H1 (cell line): ENCODE results near the gene FGF14. TPM values are rescaled to one million over a fixed set of nuclear protein-coding genes. Genes with fewer than 3 reads are reported as not detected.

ENCODE experiments used
- CTCF ChIA-PET: fragments of 300-600 bp; sonication (Branson Sonifier 250); formaldehyde crosslinking; loops from one replicate; lab custom pipeline; 2021; ENCODE audit not compliant: partially characterized antibody; lab: Charles Lee
- POLR2A ChIA-PET: fragments of 300-600 bp; sonication (Branson Sonifier 250); formaldehyde crosslinking; loops from one replicate; lab custom pipeline; 2021; ENCODE audit warnings: inconsistent platforms; ENCODE audit not compliant: partially characterized antibody; lab: Charles Lee
- DNase-seq, 2 experiments: peaks; one replicate each; pipeline versions ENCODE4 v3.0.0 to v3.0.0-alpha.2; 2010 to 2022; ENCODE audit warnings: low spot score in 2 of 2, low read depth in 1 of 2, mixed read lengths in 1 of 2
- FAIRE-seq: peaks from 2 replicates; lab custom pipeline; 2011; peaks lifted over from hg19 to GRCh38; lab: Jason Lieb, UNC
- H2AFZ ChIP-seq: 2 replicates; pipeline ENCODE4 v1.8.1; 2012; ENCODE audit warnings: low read length, inconsistent platforms
- H2AK5ac ChIP-seq: 2 replicates; pipeline ENCODE4 v1.6.1; 2013; ENCODE audit warnings: low read depth, low read length
- H2BK120ac ChIP-seq: replicated peaks from 2 replicates; pipeline ENCODE3; 2013; ENCODE audit warnings: low read depth, low read length, inconsistent platforms
- H2BK12ac ChIP-seq: 2 replicates; pipeline ENCODE4 v1.6.1; 2013; ENCODE audit warnings: low read depth, low read length
- H2BK15ac ChIP-seq: 2 replicates; pipeline ENCODE4 v1.6.1; 2013; ENCODE audit warnings: low read length
- H2BK20ac ChIP-seq: 2 replicates; pipeline ENCODE4 v1.6.1; 2013; ENCODE audit warnings: low read length
- H2BK5ac ChIP-seq: 2 replicates; pipeline ENCODE4 v1.6.1; 2013; ENCODE audit warnings: low read depth, low read length
- H3K14ac ChIP-seq: 2 replicates; pipeline ENCODE4 v1.6.1; 2013; ENCODE audit warnings: inconsistent platforms; ENCODE audit not compliant: insufficient read length
- H3K18ac ChIP-seq: 2 replicates; pipeline ENCODE4 v1.6.1; 2013; ENCODE audit warnings: low read length; ENCODE audit errors: extremely low read depth
- H3K23ac ChIP-seq: 2 replicates; pipeline ENCODE4 v1.6.1; 2013; ENCODE audit warnings: inconsistent platforms; ENCODE audit not compliant: insufficient read length
- H3K23me2 ChIP-seq: 2 replicates; pipeline ENCODE4 v1.6.1; 2013; ENCODE audit warnings: low read depth, low read length
- H3K27ac ChIP-seq: 2 replicates; pipeline ENCODE4 v1.6.1; 2011; ENCODE audit warnings: low read depth, low read length, inconsistent platforms
- H3K27me3 ChIP-seq, 4 experiments: replicated peaks in 1 of 4; 1 replicate in 1 of 4; 2 replicates in 3 of 4; pipeline versions ENCODE4 v1.6.1 to v1.8.1; 2011 to 2013; ENCODE audit warnings: low read length in 3 of 4, mild to moderate bottlenecking in 3 of 4, inconsistent platforms in 2 of 4, mixed read lengths in 2 of 4, moderate library complexity in 1 of 4; ENCODE audit not compliant: control insufficient read depth in 3 of 4, insufficient read depth in 3 of 4; ENCODE audit errors: extremely low read depth in 1 of 4
- H3K36me3 ChIP-seq, 4 experiments: 2 replicates each; pipeline versions ENCODE4 v1.6.1 to v1.8.1; 2011 to 2013; ENCODE audit warnings: mild to moderate bottlenecking in 4 of 4, low read length in 3 of 4, moderate library complexity in 2 of 4, control low read depth in 1 of 4, inconsistent platforms in 1 of 4; ENCODE audit not compliant: insufficient read depth in 4 of 4, control insufficient read depth in 2 of 4
- H3K4ac ChIP-seq: replicated peaks from 2 replicates; pipeline ENCODE3; 2013; ENCODE audit warnings: low read length, low read depth, mixed read lengths, inconsistent platforms; ENCODE audit not compliant: insufficient read length
- H3K4me1 ChIP-seq, 4 experiments: replicated peaks in 1 of 4; 1 replicate in 1 of 4; 2 replicates in 3 of 4; pipeline versions ENCODE4 v1.6.1 to v1.8.1; 2011 to 2013; ENCODE audit warnings: low read length in 3 of 4, inconsistent platforms in 2 of 4, mixed read lengths in 1 of 4; ENCODE audit not compliant: insufficient read depth in 4 of 4, control insufficient read depth in 3 of 4
- H3K4me2 ChIP-seq, 2 experiments: 2 replicates each; pipeline versions ENCODE4 v1.6.1 to v1.8.1; 2011 to 2013; ENCODE audit warnings: low read depth in 2 of 2, low read length in 2 of 2, control low read depth in 1 of 2, inconsistent platforms in 1 of 2, mild to moderate bottlenecking in 1 of 2; ENCODE audit not compliant: insufficient read depth in 1 of 2
- H3K4me3 ChIP-seq, 4 experiments: fragments of 200-600, 300-600 bp in 1 of 4; sonication (generic), shearing (Covaris generic), sonication (Bioruptor Twin) in 1 of 4; 2 replicates each; pipeline versions ENCODE4 v1.5.1 to v1.8.1; 2011 to 2016; ENCODE audit warnings: low read length in 4 of 4, low read depth in 3 of 4, control low read depth in 2 of 4, inconsistent platforms in 2 of 4, mild to moderate bottlenecking in 2 of 4, mixed read lengths in 1 of 4, moderate library complexity in 1 of 4; ENCODE audit not compliant: insufficient read depth in 2 of 4; ENCODE audit errors: extremely low read depth in 1 of 4
- H3K56ac ChIP-seq: replicated peaks from 2 replicates; pipeline ENCODE3; 2013; ENCODE audit warnings: low read depth, mild to moderate bottlenecking, mixed read lengths, low read length, inconsistent platforms; ENCODE audit not compliant: insufficient read length
- H3K79me1 ChIP-seq: 2 replicates; pipeline ENCODE4 v1.6.1; 2013; ENCODE audit warnings: low read depth, low read length, control low read depth
- H3K79me2 ChIP-seq, 2 experiments: 2 replicates each; pipeline versions ENCODE4 v1.6.1 to v1.8.1; 2012 to 2013; ENCODE audit warnings: low read length in 2 of 2, mild to moderate bottlenecking in 2 of 2, inconsistent platforms in 1 of 2; ENCODE audit not compliant: insufficient read depth in 2 of 2, control insufficient read depth in 1 of 2
- H3K9ac ChIP-seq, 4 experiments: replicated peaks in 1 of 4; 1 replicate in 1 of 4; 2 replicates in 3 of 4; pipeline versions ENCODE4 v1.6.1 to v1.8.1; 2011 to 2013; ENCODE audit warnings: low read depth in 3 of 4, low read length in 3 of 4, control low read depth in 2 of 4, mild to moderate bottlenecking in 2 of 4, moderate library complexity in 2 of 4, inconsistent platforms in 1 of 4; ENCODE audit errors: extremely low read depth in 1 of 4
- H3K9me3 ChIP-seq, 2 experiments: 2 replicates each; pipeline versions ENCODE4 v1.6.1 to v1.8.1; 2012 to 2013; ENCODE audit warnings: mild to moderate bottlenecking in 2 of 2, moderate library complexity in 2 of 2, control low read depth in 1 of 2, inconsistent platforms in 1 of 2, low read depth in 1 of 2, low read length in 1 of 2, mixed read lengths in 1 of 2; ENCODE audit not compliant: insufficient read depth in 2 of 2
- H4K20me1 ChIP-seq, 2 experiments: replicated peaks in 1 of 2; 2 replicates each; pipeline versions ENCODE3 to v1.8.1; 2011 to 2013; ENCODE audit warnings: inconsistent platforms in 2 of 2, low read length in 2 of 2, mild to moderate bottlenecking in 1 of 2; ENCODE audit not compliant: insufficient read depth in 2 of 2, control insufficient read depth in 1 of 2
- H4K5ac ChIP-seq: 2 replicates; pipeline ENCODE4 v1.6.1; 2013; ENCODE audit warnings: low read length, low read depth, mixed read lengths, inconsistent platforms; ENCODE audit not compliant: insufficient read length
- H4K8ac ChIP-seq: 2 replicates; pipeline ENCODE4 v1.8.0; 2013; ENCODE audit warnings: mild to moderate bottlenecking, moderate library complexity, low read length, inconsistent platforms; ENCODE audit not compliant: insufficient read depth; ENCODE audit errors: extremely low read depth
- H4K91ac ChIP-seq: replicated peaks from 2 replicates; pipeline ENCODE3; 2013; ENCODE audit warnings: low read length, mixed read lengths, inconsistent platforms; ENCODE audit not compliant: insufficient read length
- BRCA1 ChIP-seq: IDR thresholded peaks from 2 replicates; pipeline ENCODE4 v1.6.1; 2012; ENCODE audit warnings: low read depth, low read length, improper control_type of control experiment
- GABPA ChIP-seq: IDR thresholded peaks from 2 replicates; pipeline ENCODE4 v1.6.1; 2011; ENCODE audit warnings: mild to moderate bottlenecking, low read length, moderate library complexity, borderline replicate concordance; ENCODE audit not compliant: insufficient read depth
- KDM1A ChIP-seq: fragments of 200-600, 300-600 bp; sonication (generic); IDR thresholded peaks from 2 replicates; pipeline ENCODE4 v1.7.1; 2016; ENCODE audit warnings: mild to moderate bottlenecking, low read length, borderline replicate concordance
- NRF1 ChIP-seq: IDR thresholded peaks from 2 replicates; pipeline ENCODE4 v1.6.1; 2011; ENCODE audit warnings: mild to moderate bottlenecking, low read depth, low read length, improper control_type of control experiment
- RBBP5 ChIP-seq: IDR thresholded peaks from 2 replicates; pipeline ENCODE4 v1.7.1; 2012; ENCODE audit warnings: low read depth, mild to moderate bottlenecking, inconsistent platforms, low read length, moderate library complexity, borderline replicate concordance
- SUZ12 ChIP-seq: fragments of 200-600 bp; sonication (generic); IDR thresholded peaks from 2 replicates; pipeline ENCODE4 v1.6.1; 2012; ENCODE audit warnings: mild to moderate bottlenecking, inconsistent platforms, low read length, moderate library complexity, mixed read lengths
- polyA plus RNA-seq, 7 experiments: library from polyadenylated mRNA; depleted of rRNA in 3 of 7; stranded (reverse) in 5 of 7; unstranded in 2 of 7; fragments of >200 nt in 5 of 7; fragments of 200-250 nt in 2 of 7; gene quantifications; 1 replicate in 5 of 7; 2 replicates in 1 of 7; 4 replicates in 1 of 7; pipeline versions ENCODE4 v1.2.1 to v1.2.3, GENCODE V29; 2011 to 2013; ENCODE audit warnings: missing spikeins in 2 of 7, mixed read lengths in 2 of 7
- total RNA-seq: library from RNA; stranded (reverse); fragmentation: NEBNext Ultra II Directional; extraction: Animal tissue kit (Norgen Biotek cat#: 25700); gene quantifications from 2 replicates; pipeline ENCODE4 v1.2.1, GENCODE V29; 2021

The FGF14 gene
- total and polyA plus RNA-seq, 2 of the 8 experiments (the other 6 are each of a cell fraction or from before 2014, with no cell fraction given): 0.05 to 0.58 TPM

DNA sequence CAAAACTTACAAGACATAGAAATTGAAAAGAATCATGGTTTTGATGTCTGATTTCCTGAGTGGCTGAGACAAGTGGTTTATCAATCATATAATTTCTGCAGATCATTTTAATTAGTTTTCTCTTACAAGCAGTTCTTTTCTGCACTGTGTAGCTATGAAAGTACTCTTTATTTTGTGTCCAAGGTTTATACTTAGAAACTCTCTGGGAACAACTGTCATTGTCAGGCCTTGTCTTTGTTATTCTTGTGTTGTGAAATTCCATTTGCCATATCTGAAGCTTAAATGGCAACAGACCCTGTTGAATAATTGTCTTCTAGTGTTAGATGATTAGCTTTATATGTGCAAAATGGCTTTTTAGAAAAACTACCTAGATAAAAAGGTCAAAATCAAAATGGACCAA lies 312.1 kb downstream of the FGF14 start:
- Histone ChIP-seq H3K4me3 (no peak overlapping the region), H2BK15ac (no peak overlapping the region), H4K20me1 (no peaks in the 10 kb centered on the region), H3K18ac (no peak overlapping the region), H2AFZ (no peak overlapping the region), H3K27me3 (no peaks in the 10 kb centered on the region), H3K4ac (no peak overlapping the region), H4K5ac (no peak overlapping the region), H3K23me2 (no peaks in the 10 kb centered on the region), H3K9ac (no peak overlapping the region), H3K4me2 (no peak overlapping the region), H3K27ac (no peak overlapping the region), H3K23ac (no peak overlapping the region), H3K9me3 (no peaks in the 10 kb centered on the region; a peak in 1 of 4 replicates), H3K4me1 (no peaks in the 10 kb centered on the region), H3K56ac (no peak overlapping the region), H2AK5ac (no peak overlapping the region), H3K36me3 (no peaks in the 10 kb centered on the region), H4K8ac (no peak overlapping the region)
- FAIRE-seq: no peak
- no peak for DNase-seq
- CTCF ChIA-PET: interaction anchor here (0.6 to 3.7 kb wide), 17 partner anchors 10 to 304 kb away, joined by 3 to 26 read pairs (median 4); no protein-coding TSS in a partner anchor
- TF ChIP-seq RBBP5: no peak
- TF ChIP-seq GABPA: no peak
- no peak for TF ChIP-seq BRCA1
- no peak for TF ChIP-seq NRF1
- TF ChIP-seq SUZ12: no peak
- no peak for TF ChIP-seq KDM1A
- TF ChIP-seq, all 59 proteins: peak for 0
- Histone ChIP-seq H3K79me2 (no peaks in the 10 kb centered on the region), H4K91ac (no peak overlapping the region), H2BK5ac (no peak overlapping the region), H3K79me1 (no peaks in the 10 kb centered on the region), H2BK120ac (no peak overlapping the region), H3K14ac (no peak overlapping the region), H2BK20ac (no peak overlapping the region), H2BK12ac (no peak overlapping the region)
- POLR2A ChIA-PET: no interaction called here
